Measurements from ENCODE around the gene CDC73.

DNA sequence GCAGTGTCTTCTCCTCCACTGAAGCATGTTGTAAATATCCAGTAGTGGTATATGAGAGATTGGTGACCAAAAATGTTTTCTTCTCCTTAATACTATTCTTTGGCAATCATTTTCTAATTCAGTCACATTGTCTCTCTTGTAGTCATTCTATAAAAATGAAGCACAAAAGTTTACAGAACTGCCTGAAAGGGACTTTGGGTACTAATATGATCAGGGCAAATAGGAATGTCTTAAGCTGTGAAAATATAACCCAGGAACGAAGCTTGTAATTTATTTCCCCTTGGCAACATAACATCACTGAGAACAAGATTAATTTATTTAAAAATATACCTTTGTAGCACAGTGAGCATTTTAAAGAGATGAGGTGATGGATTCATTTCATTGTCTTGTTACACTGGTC, 59.7 kb downstream of the CDC73 start:
- TF ChIP-seq, protein P1, sequence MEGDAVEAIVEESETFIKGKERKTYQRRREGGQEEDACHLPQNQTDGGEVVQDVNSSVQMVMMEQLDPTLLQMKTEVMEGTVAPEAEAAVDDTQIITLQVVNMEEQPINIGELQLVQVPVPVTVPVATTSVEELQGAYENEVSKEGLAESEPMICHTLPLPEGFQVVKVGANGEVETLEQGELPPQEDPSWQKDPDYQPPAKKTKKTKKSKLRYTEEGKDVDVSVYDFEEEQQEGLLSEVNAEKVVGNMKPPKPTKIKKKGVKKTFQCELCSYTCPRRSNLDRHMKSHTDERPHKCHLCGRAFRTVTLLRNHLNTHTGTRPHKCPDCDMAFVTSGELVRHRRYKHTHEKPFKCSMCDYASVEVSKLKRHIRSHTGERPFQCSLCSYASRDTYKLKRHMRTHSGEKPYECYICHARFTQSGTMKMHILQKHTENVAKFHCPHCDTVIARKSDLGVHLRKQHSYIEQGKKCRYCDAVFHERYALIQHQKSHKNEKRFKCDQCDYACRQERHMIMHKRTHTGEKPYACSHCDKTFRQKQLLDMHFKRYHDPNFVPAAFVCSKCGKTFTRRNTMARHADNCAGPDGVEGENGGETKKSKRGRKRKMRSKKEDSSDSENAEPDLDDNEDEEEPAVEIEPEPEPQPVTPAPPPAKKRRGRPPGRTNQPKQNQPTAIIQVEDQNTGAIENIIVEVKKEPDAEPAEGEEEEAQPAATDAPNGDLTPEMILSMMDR (IDR thresholded peaks at IDR 0.05 in 8 of 11, conservative IDR thresholded peaks at IDR 0.05 in 3 of 11), result no peak
- TF ChIP-seq POLR2A (IDR thresholded peaks at IDR 0.05) (no peak), POLR2AphosphoS5 (IDR thresholded peaks at IDR 0.05) (no peak)

All from spleen (tissue), 7 donors.